GM21737 (cell line): ENCODE data around the gene HIF1A.

ENCODE experiments used
- ATAC-seq: cut with Tn5 transposase; IDR thresholded peaks from one replicate; pipeline ENCODE4 v1.9.1; 2021; ENCODE audit warnings: mild to moderate bottlenecking, moderate library complexity; ENCODE audit not compliant: unreplicated experiment

Gene HIF1A

GRCh38 chr14:61672796-61673195 is 22.5 kb upstream of the HIF1A start:
- no peak for ATAC-seq

- no peak for ATAC-seq
Measured at GRCh38 chr14:61673305-61673704, 22.0 kb upstream of the HIF1A start.

- no peak for ATAC-seq
Measured at GRCh38 chr14:61675291-61675690, 20.0 kb upstream of the HIF1A start.

GRCh38 chr14:61677479-61677878 is 17.8 kb upstream of the HIF1A start:
- no peak for ATAC-seq

- ATAC-seq: no peak
Measured at GRCh38 chr14:61678975-61679374, 16.3 kb upstream of the HIF1A start.

- no peak for ATAC-seq
Measured at GRCh38 chr14:61681413-61681812, 13.9 kb upstream of the HIF1A start.

GRCh38 chr14:61683108-61683507 is 12.2 kb upstream of the HIF1A start:
- ATAC-seq: no peak

- no peak for ATAC-seq
Measured at GRCh38 chr14:61690039-61690438, 5.3 kb upstream of the HIF1A start.

GRCh38 chr14:61690982-61691381 is 4.3 kb upstream of the HIF1A start:
- ATAC-seq: no peak

- ATAC-seq: no peak
Measured at GRCh38 chr14:61691495-61691894, 3.8 kb upstream of the HIF1A start.

- ATAC-seq: no peak
Measured at GRCh38 chr14:61694039-61694438, 1.3 kb upstream of the HIF1A start.

- ATAC-seq: peak; percentile 9
Measured at GRCh38 chr14:61695695-61696527, 598 bp downstream of the HIF1A start.

- no peak for ATAC-seq
Measured at GRCh38 chr14:61696753-61697318, 1.5 kb downstream of the HIF1A start.

GRCh38 chr14:61698206-61698980 is 3.1 kb downstream of the HIF1A start:
- ATAC-seq: no peak

GRCh38 chr14:61699027-61699426 is 3.7 kb downstream of the HIF1A start:
- no peak for ATAC-seq

- no peak for ATAC-seq
Measured at GRCh38 chr14:61700104-61700886, 5.0 kb downstream of the HIF1A start.

- no peak for ATAC-seq
Measured at GRCh38 chr14:61701946-61702345, 6.6 kb downstream of the HIF1A start.

- no peak for ATAC-seq
Measured at GRCh38 chr14:61703342-61704129, 8.2 kb downstream of the HIF1A start.

GRCh38 chr14:61704554-61704953 is 9.2 kb downstream of the HIF1A start:
- no peak for ATAC-seq

GRCh38 chr14:61705017-61705416 is 9.7 kb downstream of the HIF1A start:
- no peak for ATAC-seq
